ENCODE data around the gene SMIM5.

DNA sequence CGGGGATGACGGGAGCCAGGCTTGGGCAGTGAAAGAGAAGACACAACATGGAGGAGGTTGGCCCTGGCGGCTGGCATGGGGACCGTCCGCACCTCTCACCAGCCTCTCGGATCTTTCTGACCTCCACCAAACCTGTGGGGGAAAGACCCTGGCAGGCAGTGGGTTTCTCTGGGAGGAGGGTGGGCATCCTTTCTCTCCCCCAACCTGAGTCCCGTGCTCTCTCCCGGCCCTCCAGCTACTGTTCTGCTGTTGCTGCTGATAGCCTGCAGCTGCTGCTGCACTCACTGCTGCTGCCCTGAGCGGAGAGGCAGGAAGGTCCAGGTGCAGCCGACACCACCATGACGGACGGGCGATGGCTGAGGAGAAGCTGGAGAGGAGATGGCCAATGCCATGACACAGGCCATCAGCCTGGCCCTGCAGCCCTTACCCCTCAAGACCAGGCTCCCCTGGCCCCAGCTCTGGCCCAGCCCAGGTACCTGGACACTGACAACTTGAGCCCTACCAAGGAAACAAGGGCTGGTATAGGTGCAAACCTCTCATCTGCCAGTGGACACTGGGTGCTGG is 7.4 kb downstream of the SMIM5 start:
- TF ChIP-seq EZH2 (IDR thresholded peaks at IDR 0.05; ENCODE audit: borderline replicate concordance, low read depth, low read length, severe bottlenecking) (no peak), POLR2A (IDR thresholded peaks at IDR 0.05; ENCODE audit: low read depth, low read length) (no peak), POLR2AphosphoS5 (IDR thresholded peaks at IDR 0.05; ENCODE audit: insufficient read depth, low read depth, low read length) (no peak), GATA2 (IDR thresholded peaks at IDR 0.05; ENCODE audit: insufficient read depth, insufficient read length, low read depth, low read length) (no peak)
- TF ChIP-seq, protein P1, sequence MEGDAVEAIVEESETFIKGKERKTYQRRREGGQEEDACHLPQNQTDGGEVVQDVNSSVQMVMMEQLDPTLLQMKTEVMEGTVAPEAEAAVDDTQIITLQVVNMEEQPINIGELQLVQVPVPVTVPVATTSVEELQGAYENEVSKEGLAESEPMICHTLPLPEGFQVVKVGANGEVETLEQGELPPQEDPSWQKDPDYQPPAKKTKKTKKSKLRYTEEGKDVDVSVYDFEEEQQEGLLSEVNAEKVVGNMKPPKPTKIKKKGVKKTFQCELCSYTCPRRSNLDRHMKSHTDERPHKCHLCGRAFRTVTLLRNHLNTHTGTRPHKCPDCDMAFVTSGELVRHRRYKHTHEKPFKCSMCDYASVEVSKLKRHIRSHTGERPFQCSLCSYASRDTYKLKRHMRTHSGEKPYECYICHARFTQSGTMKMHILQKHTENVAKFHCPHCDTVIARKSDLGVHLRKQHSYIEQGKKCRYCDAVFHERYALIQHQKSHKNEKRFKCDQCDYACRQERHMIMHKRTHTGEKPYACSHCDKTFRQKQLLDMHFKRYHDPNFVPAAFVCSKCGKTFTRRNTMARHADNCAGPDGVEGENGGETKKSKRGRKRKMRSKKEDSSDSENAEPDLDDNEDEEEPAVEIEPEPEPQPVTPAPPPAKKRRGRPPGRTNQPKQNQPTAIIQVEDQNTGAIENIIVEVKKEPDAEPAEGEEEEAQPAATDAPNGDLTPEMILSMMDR (IDR thresholded peaks at IDR 0.05; ENCODE audit: extremely low read depth in 1 of 2, insufficient read depth in 1 of 2, low read depth in 1 of 2, low read length in 2 of 2), result no peak
